Activated CD8-positive, alpha-beta T cell treated with anti-CD3 and anti-CD28 coated beads, Interleukin-2, amount 10 ng/mL, durations not matched to agents 7 days and 5 days (primary cell): Measurements from ENCODE around the gene VCAN. TPM values are rescaled to one million over a fixed set of nuclear protein-coding genes. Genes with fewer than 3 reads are reported as not detected.

Source experiments
- ATAC-seq: fragments of 150-1000 bp; cut with Tn5 transposase; one replicate; pipeline ENCODE4 v1.10.0; 2021; ENCODE audit warnings: moderate library complexity
- CTCF ChIA-PET: fragments of 350-600 bp; sonication (Branson Sonifier 250); formaldehyde crosslinking; loops from one replicate; lab custom pipeline; 2021; ENCODE audit warnings: antibody characterized with exemption; lab: Charles Lee
- POLR2A ChIA-PET: fragments of 350-600 bp; sonication (Branson Sonifier 250); formaldehyde crosslinking; loops from one replicate; lab custom pipeline; 2021; ENCODE audit warnings: antibody characterized with exemption; lab: Charles Lee
- DNase-seq: peaks from one replicate; pipeline ENCODE4 v3.0.0-alpha.2; 2020
- H3K27ac Mint-ChIP-seq: one replicate; pipeline ENCODE4 v1.8.0; 2021; ENCODE audit warnings: mild to moderate bottlenecking, mixed read lengths
- H3K27me3 Mint-ChIP-seq: one replicate; pipeline ENCODE4 v1.8.0; 2021; ENCODE audit warnings: low read depth, mixed read lengths
- H3K36me3 Mint-ChIP-seq: one replicate; pipeline ENCODE4 v1.8.0; 2021; ENCODE audit warnings: low read depth, mixed read lengths
- H3K4me1 Mint-ChIP-seq: one replicate; pipeline ENCODE4 v1.8.0; 2021; ENCODE audit warnings: low read depth, mixed read lengths
- H3K4me3 Mint-ChIP-seq: one replicate; pipeline ENCODE4 v1.8.0; 2021; ENCODE audit warnings: mild to moderate bottlenecking, mixed read lengths
- H3K9me3 Mint-ChIP-seq: one replicate; pipeline ENCODE4 v1.8.0; 2022; ENCODE audit warnings: mixed read lengths; ENCODE audit not compliant: insufficient read depth
- total RNA-seq, 2 experiments: library from RNA; stranded (reverse); gene quantifications; one replicate each; pipeline ENCODE4 v1.2.3, GENCODE V29; 2021

VCAN gene
- total RNA-seq, 2 experiments from 2014 or later, result 0.03 to 0.39 TPM

GRCh38 chr5:83524991-83525390 is 53.4 kb downstream of the VCAN start:
- POLR2A ChIA-PET, result no interaction called here

GRCh38 chr5:83526289-83526688 is 54.7 kb downstream of the VCAN start:
- CTCF ChIA-PET, result no interaction called here
- ATAC-seq (no peak), DNase-seq (no peak)
- POLR2A ChIA-PET, result no interaction called here
- H3K4me3 Mint-ChIP-seq, result no peak overlapping the region
- no peaks in the 10 kb centered on the region for H3K36me3 Mint-ChIP-seq
- no peaks in the 10 kb centered on the region for H3K4me1 Mint-ChIP-seq
- H3K9me3 Mint-ChIP-seq, result no peaks in the 10 kb centered on the region
- peaks cover 6% of the 10 kb centered on the region for H3K27me3 Mint-ChIP-seq
- no peak overlapping the region for H3K27ac Mint-ChIP-seq

More at GRCh38 chr5:83524991-83525390, 53.4 kb downstream of the VCAN start:
- CTCF ChIA-PET, result no interaction called here
- ATAC-seq (no peak), DNase-seq (no peak)
- H3K9me3 Mint-ChIP-seq, result no peaks in the 10 kb centered on the region
- H3K4me1 Mint-ChIP-seq, result no peaks in the 10 kb centered on the region
- no peak overlapping the region for H3K27ac Mint-ChIP-seq
- H3K36me3 Mint-ChIP-seq, result no peaks in the 10 kb centered on the region
- peaks cover 9% of the 10 kb centered on the region for H3K27me3 Mint-ChIP-seq
- H3K4me3 Mint-ChIP-seq, result no peak overlapping the region

- peaks cover 9% of the 10 kb centered on the region for H3K27me3 Mint-ChIP-seq
- POLR2A ChIA-PET, result no interaction called here
- H3K4me3 Mint-ChIP-seq, result no peak overlapping the region
- H3K27ac Mint-ChIP-seq, result no peak overlapping the region
- CTCF ChIA-PET, result no interaction called here
- no peaks in the 10 kb centered on the region for H3K4me1 Mint-ChIP-seq
- no peaks in the 10 kb centered on the region for H3K36me3 Mint-ChIP-seq
- no peaks in the 10 kb centered on the region for H3K9me3 Mint-ChIP-seq
- no peak for DNase-seq
- ATAC-seq, result no peak
Observed at GRCh38 chr5:83527221-83527620, 55.7 kb downstream of the VCAN start.

- POLR2A ChIA-PET, result no interaction called here
- no peak for ATAC-seq
- Mint-ChIP-seq H3K4me3 (no peak overlapping the region), H3K27ac (no peak overlapping the region), H3K4me1 (no peaks in the 10 kb centered on the region), H3K36me3 (no peaks in the 10 kb centered on the region), H3K27me3 (peaks cover 6% of the 10 kb centered on the region), H3K9me3 (no peaks in the 10 kb centered on the region)
- CTCF ChIA-PET, result no interaction called here
- no peak for DNase-seq
Observed at GRCh38 chr5:83527722-83528438, 56.3 kb downstream of the VCAN start.

GRCh38 chr5:83528439-83528769 is 56.9 kb downstream of the VCAN start:
- Mint-ChIP-seq H3K4me1 (no peaks in the 10 kb centered on the region), H3K27me3 (peaks cover 6% of the 10 kb centered on the region), H3K27ac (no peak overlapping the region), H3K36me3 (no peaks in the 10 kb centered on the region), H3K4me3 (no peak overlapping the region), H3K9me3 (no peaks in the 10 kb centered on the region)
- DNase-seq (no peak), ATAC-seq (no peak)
- ChIA-PET CTCF (no interaction called here), POLR2A (no interaction called here)

- no peak overlapping the region for H3K27ac Mint-ChIP-seq
- H3K36me3 Mint-ChIP-seq, result no peaks in the 10 kb centered on the region
- ATAC-seq (no peak), DNase-seq (no peak)
- peaks cover 5% of the 10 kb centered on the region for H3K27me3 Mint-ChIP-seq
- no peaks in the 10 kb centered on the region for H3K9me3 Mint-ChIP-seq
- H3K4me1 Mint-ChIP-seq, result no peaks in the 10 kb centered on the region
- H3K4me3 Mint-ChIP-seq, result no peak overlapping the region
- ChIA-PET CTCF (no interaction called here), POLR2A (no interaction called here)
Observed at GRCh38 chr5:83530193-83530592, 58.6 kb downstream of the VCAN start.

GRCh38 chr5:83531661-83532060 is 60.1 kb downstream of the VCAN start:
- POLR2A ChIA-PET, result no interaction called here
- no peaks in the 10 kb centered on the region for H3K36me3 Mint-ChIP-seq
- ATAC-seq, result no peak
- DNase-seq, result no peak
- H3K4me1 Mint-ChIP-seq, result no peaks in the 10 kb centered on the region
- H3K9me3 Mint-ChIP-seq, result no peaks in the 10 kb centered on the region
- CTCF ChIA-PET, result no interaction called here
- no peak overlapping the region for H3K27ac Mint-ChIP-seq
- H3K27me3 Mint-ChIP-seq, result peaks cover 5% of the 10 kb centered on the region
- H3K4me3 Mint-ChIP-seq, result no peak overlapping the region

- H3K4me3 Mint-ChIP-seq, result no peak overlapping the region
- peaks cover 7% of the 10 kb centered on the region for H3K27me3 Mint-ChIP-seq
- peaks cover 4% of the 10 kb centered on the region for H3K9me3 Mint-ChIP-seq
- ATAC-seq, result peak; percentile 36
- no peak for DNase-seq
- H3K4me1 Mint-ChIP-seq, result peaks cover 6% of the 10 kb centered on the region
- no peaks in the 10 kb centered on the region for H3K36me3 Mint-ChIP-seq
- peak overlapping the region; percentile 28 for H3K27ac Mint-ChIP-seq
- POLR2A ChIA-PET, result no interaction called here
- CTCF ChIA-PET, result no interaction called here
Observed at GRCh38 chr5:83538786-83539462, 67.4 kb downstream of the VCAN start.

GRCh38 chr5:83539463-83539790 is 67.9 kb downstream of the VCAN start:
- Mint-ChIP-seq H3K4me1 (peaks cover 6% of the 10 kb centered on the region), H3K27me3 (peaks cover 7% of the 10 kb centered on the region), H3K4me3 (no peak overlapping the region), H3K27ac (peak overlapping the region; percentile 28), H3K36me3 (no peaks in the 10 kb centered on the region), H3K9me3 (peaks cover 4% of the 10 kb centered on the region)
- CTCF ChIA-PET, result no interaction called here
- ATAC-seq, result no peak
- no peak for DNase-seq
- POLR2A ChIA-PET, result no interaction called here

GRCh38 chr5:83540105-83540504 is 68.6 kb downstream of the VCAN start:
- Mint-ChIP-seq H3K27ac (no peak overlapping the region), H3K36me3 (no peaks in the 10 kb centered on the region), H3K4me3 (no peak overlapping the region), H3K4me1 (peaks cover 6% of the 10 kb centered on the region), H3K9me3 (peaks cover 4% of the 10 kb centered on the region), H3K27me3 (peaks cover 7% of the 10 kb centered on the region)
- DNase-seq (no peak), ATAC-seq (no peak)
- POLR2A ChIA-PET, result no interaction called here
- CTCF ChIA-PET, result no interaction called here

GRCh38 chr5:83540783-83541182 is 69.2 kb downstream of the VCAN start:
- Mint-ChIP-seq H3K27ac (no peak overlapping the region), H3K9me3 (peaks cover 4% of the 10 kb centered on the region), H3K4me1 (peaks cover 6% of the 10 kb centered on the region), H3K4me3 (no peak overlapping the region), H3K27me3 (peaks cover 7% of the 10 kb centered on the region), H3K36me3 (no peaks in the 10 kb centered on the region)
- ATAC-seq, result no peak
- no peak for DNase-seq
- ChIA-PET CTCF (no interaction called here), POLR2A (no interaction called here)

GRCh38 chr5:83542839-83543238 is 71.3 kb downstream of the VCAN start:
- Mint-ChIP-seq H3K4me3 (no peak overlapping the region), H3K36me3 (no peaks in the 10 kb centered on the region), H3K27me3 (peaks cover 7% of the 10 kb centered on the region), H3K4me1 (peaks cover 6% of the 10 kb centered on the region), H3K27ac (no peak overlapping the region), H3K9me3 (peaks cover 4% of the 10 kb centered on the region)
- ChIA-PET CTCF (interaction anchor here (0.6 kb wide), 1 partner anchor 1208 kb away, joined by 3 read pairs; no protein-coding TSS in a partner anchor), POLR2A (interaction anchor here (0.6 kb wide), 1 partner anchor 142 kb away, joined by 3 read pairs; no protein-coding TSS in a partner anchor)
- DNase-seq (no peak), ATAC-seq (no peak)
